Nephron (organoid): Measurements from ENCODE around the gene FN1.
A peak's percentile ranks its signal among the peaks of the same experiment; 100 is the strongest.

Experiments used
- H3K27ac Mint-ChIP-seq, 3 experiments: 2 replicates each; pipeline ENCODE4 v1.8.0; 2020; ENCODE audit warnings: mixed read lengths in 3 of 3, mild to moderate bottlenecking in 2 of 3, moderate library complexity in 1 of 3
- H3K27me3 Mint-ChIP-seq: 2 replicates; pipeline ENCODE4 v1.8.0; 2021; ENCODE audit warnings: low read depth, mild to moderate bottlenecking, moderate library complexity, mixed read lengths
- H3K36me3 Mint-ChIP-seq: 2 replicates; pipeline ENCODE4 v1.8.0; 2020; ENCODE audit warnings: low read depth, mixed read lengths
- H3K4me1 Mint-ChIP-seq: 2 replicates; pipeline ENCODE4 v1.8.0; 2020; ENCODE audit warnings: mixed read lengths
- H3K4me3 Mint-ChIP-seq, 3 experiments: 2 replicates each; pipeline ENCODE4 v1.8.0; 2020; ENCODE audit warnings: mild to moderate bottlenecking in 3 of 3, mixed read lengths in 3 of 3, moderate library complexity in 2 of 3
- H3K9me3 Mint-ChIP-seq: 2 replicates; pipeline ENCODE4 v1.8.0; 2020; ENCODE audit warnings: mixed read lengths
- TF ChIP-seq, protein P1 (sequence below), 3 experiments: fragments of 200-600 bp; sonication (generic); IDR thresholded peaks; one replicate each; pipeline ENCODE4 v1.5.0; 2021; ENCODE audit warnings: antibody characterized with exemption in 3 of 3; ENCODE audit not compliant: unreplicated experiment in 3 of 3

Gene FN1

GRCh38 chr2:215434447-215435279 is 1.2 kb downstream of the FN1 start:
- Mint-ChIP-seq H3K9me3 (no peaks in the 10 kb centered on the region), H3K27ac (peak overlapping the region; percentile 77 to 88 (median 83)), H3K36me3 (peaks cover 29% of the 10 kb centered on the region), H3K27me3 (peaks cover 15% of the 10 kb centered on the region), H3K4me1 (peaks cover 42% of the 10 kb centered on the region), H3K4me3 (peak overlapping the region; percentile 83 to 93 (median 93))
- TF ChIP-seq, protein P1, sequence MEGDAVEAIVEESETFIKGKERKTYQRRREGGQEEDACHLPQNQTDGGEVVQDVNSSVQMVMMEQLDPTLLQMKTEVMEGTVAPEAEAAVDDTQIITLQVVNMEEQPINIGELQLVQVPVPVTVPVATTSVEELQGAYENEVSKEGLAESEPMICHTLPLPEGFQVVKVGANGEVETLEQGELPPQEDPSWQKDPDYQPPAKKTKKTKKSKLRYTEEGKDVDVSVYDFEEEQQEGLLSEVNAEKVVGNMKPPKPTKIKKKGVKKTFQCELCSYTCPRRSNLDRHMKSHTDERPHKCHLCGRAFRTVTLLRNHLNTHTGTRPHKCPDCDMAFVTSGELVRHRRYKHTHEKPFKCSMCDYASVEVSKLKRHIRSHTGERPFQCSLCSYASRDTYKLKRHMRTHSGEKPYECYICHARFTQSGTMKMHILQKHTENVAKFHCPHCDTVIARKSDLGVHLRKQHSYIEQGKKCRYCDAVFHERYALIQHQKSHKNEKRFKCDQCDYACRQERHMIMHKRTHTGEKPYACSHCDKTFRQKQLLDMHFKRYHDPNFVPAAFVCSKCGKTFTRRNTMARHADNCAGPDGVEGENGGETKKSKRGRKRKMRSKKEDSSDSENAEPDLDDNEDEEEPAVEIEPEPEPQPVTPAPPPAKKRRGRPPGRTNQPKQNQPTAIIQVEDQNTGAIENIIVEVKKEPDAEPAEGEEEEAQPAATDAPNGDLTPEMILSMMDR (IDR thresholded peaks at IDR 0.05; ENCODE audit: unreplicated experiment in 3 of 3): no peak

- no peaks in the 10 kb centered on the region for H3K9me3 Mint-ChIP-seq
- H3K36me3 Mint-ChIP-seq: peaks cover 46% of the 10 kb centered on the region
- peaks cover 36% of the 10 kb centered on the region for H3K4me1 Mint-ChIP-seq
- peak overlapping the region in 2 of 3 experiments; percentile 93 for H3K4me3 Mint-ChIP-seq
- TF ChIP-seq, protein P1 (IDR thresholded peaks at IDR 0.05; ENCODE audit: unreplicated experiment in 3 of 3): no peak
- H3K27ac Mint-ChIP-seq: peak overlapping the region in 1 of 3 experiments; percentile 8
- H3K27me3 Mint-ChIP-seq: peaks cover 15% of the 10 kb centered on the region
Measured at GRCh38 chr2:215432759-215433594, 2.9 kb downstream of the FN1 start.

GRCh38 chr2:215431778-215432758 is 3.8 kb downstream of the FN1 start:
- Mint-ChIP-seq H3K36me3 (peaks cover 54% of the 10 kb centered on the region), H3K9me3 (no peaks in the 10 kb centered on the region), H3K27me3 (peaks cover 9% of the 10 kb centered on the region), H3K27ac (no peak overlapping the region), H3K4me1 (peaks cover 29% of the 10 kb centered on the region), H3K4me3 (peak overlapping the region in 1 of 3 experiments; percentile 68)
- TF ChIP-seq, protein P1 (IDR thresholded peaks at IDR 0.05; ENCODE audit: unreplicated experiment in 3 of 3): no peak

DNA sequence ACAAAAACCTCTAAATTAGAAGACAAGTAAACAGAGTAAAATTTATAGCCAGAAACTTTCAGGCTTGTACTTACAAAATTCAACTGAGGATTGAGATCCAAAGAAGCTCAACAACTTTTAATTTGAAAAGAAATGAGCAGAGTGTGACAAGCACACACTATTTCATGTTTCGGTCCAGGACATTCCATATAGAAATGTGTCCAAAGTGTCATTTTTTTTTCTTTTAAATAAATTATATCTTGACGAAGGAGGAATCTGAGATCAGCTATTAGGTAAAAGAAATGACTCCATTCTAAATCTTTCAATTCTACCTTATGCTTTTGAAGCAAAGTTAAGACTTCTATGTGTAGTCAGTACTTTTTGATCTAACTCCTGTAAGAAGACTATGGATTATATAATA is 4.6 kb downstream of the FN1 start:
- H3K27ac Mint-ChIP-seq: no peak overlapping the region
- H3K36me3 Mint-ChIP-seq: peaks cover 56% of the 10 kb centered on the region
- TF ChIP-seq, protein P1 (IDR thresholded peaks at IDR 0.05; ENCODE audit: unreplicated experiment in 3 of 3): no peak
- peaks cover under 1% of the 10 kb centered on the region for H3K27me3 Mint-ChIP-seq
- H3K4me1 Mint-ChIP-seq: peaks cover 23% of the 10 kb centered on the region
- no peak overlapping the region for H3K4me3 Mint-ChIP-seq
- no peaks in the 10 kb centered on the region for H3K9me3 Mint-ChIP-seq

DNA sequence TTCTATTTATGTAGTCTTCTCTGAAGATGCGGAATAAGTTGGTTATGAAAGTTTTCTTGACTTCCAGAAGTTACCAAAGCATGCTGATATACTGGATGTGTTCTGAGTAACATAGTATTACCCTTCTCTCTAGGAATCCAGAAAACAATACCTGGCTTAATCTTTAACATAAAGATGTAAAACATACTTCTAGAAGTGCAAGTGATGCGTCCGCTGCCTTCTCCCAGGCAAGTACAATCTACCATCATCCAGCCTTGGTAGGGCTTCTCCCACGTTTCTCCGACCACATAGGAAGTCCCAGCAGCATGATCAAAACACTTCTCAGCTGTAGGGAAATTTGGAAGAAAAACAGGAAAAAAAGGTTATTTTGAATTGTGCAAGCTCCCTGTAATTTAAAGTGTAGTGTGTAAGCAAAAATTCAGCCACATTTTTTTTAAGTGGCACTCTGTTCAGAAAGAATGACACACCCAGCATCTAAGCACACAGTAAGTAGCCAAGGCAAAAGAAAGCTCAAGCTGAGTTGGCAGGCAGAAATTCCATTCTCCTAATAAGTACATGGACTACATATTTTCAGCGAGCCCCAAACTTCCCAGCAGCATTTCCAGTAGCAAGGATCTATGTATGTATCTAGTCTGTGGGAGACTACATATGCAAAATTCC is 5.2 kb downstream of the FN1 start:
- no peak overlapping the region for H3K27ac Mint-ChIP-seq
- H3K4me3 Mint-ChIP-seq: no peak overlapping the region
- no peaks in the 10 kb centered on the region for H3K9me3 Mint-ChIP-seq
- peaks cover 23% of the 10 kb centered on the region for H3K4me1 Mint-ChIP-seq
- peaks cover 60% of the 10 kb centered on the region for H3K36me3 Mint-ChIP-seq
- TF ChIP-seq, protein P1 (IDR thresholded peaks at IDR 0.05; ENCODE audit: unreplicated experiment in 3 of 3): no peak
- no peaks in the 10 kb centered on the region for H3K27me3 Mint-ChIP-seq
